AG09319 (cell line): ENCODE measurements around the gene ADAMTS14.

Source experiments
- DNase-seq: peaks from one replicate; pipeline ENCODE4 v3.0.0-alpha.2; 2010; ENCODE audit warnings: low read depth; ENCODE audit errors: extremely low read depth
- CTCF ChIP-seq: IDR thresholded peaks from 2 replicates; pipeline ENCODE4 v1.5.1; 2011; ENCODE audit warnings: low read depth, mild to moderate bottlenecking, inconsistent platforms, low read length, moderate library complexity

ADAMTS14 gene

GRCh38 chr10:70736525-70736924, 64.2 kb downstream of the ADAMTS14 start:
- no peak for TF ChIP-seq CTCF
- DNase-seq = no peak

- no peak for DNase-seq
- TF ChIP-seq CTCF = no peak
Observed at GRCh38 chr10:70737250-70737649, 64.9 kb downstream of the ADAMTS14 start.

GRCh38 chr10:70738006-70738760, 65.9 kb downstream of the ADAMTS14 start:
- DNase-seq = no peak
- TF ChIP-seq CTCF = no peak

GRCh38 chr10:70738761-70739121, 66.4 kb downstream of the ADAMTS14 start:
- TF ChIP-seq CTCF = no peak
- DNase-seq = no peak

- TF ChIP-seq CTCF = no peak
- no peak for DNase-seq
Observed at GRCh38 chr10:70740406-70741288, 68.3 kb downstream of the ADAMTS14 start.

GRCh38 chr10:70742537-70743429, 70.5 kb downstream of the ADAMTS14 start:
- peak; percentile 45 for DNase-seq

More at GRCh38 chr10:70742537-70743429, 70.5 kb downstream of the ADAMTS14 start:
- no peak for TF ChIP-seq CTCF
